GM12865 (cell line): Measurements from ENCODE around the gene MAGI3.
A peak's percentile ranks its signal among the peaks of the same experiment; 100 is the strongest.
"Not testable (repeated sequence)": the region's sequence is repeated elsewhere in the genome, so short reads cannot be mapped to it uniquely, and the experiment has no call there.

Experiments
- DNase-seq: peaks from one replicate; pipeline ENCODE4 v3.0.0; 2010; ENCODE audit warnings: low read depth
- H3K4me3 ChIP-seq: 2 replicates; pipeline ENCODE4 v1.5.1; 2011; ENCODE audit warnings: mild to moderate bottlenecking, low read depth, low read length, control low read depth
- TF ChIP-seq, protein P1 (sequence below): IDR thresholded peaks from 2 replicates; pipeline ENCODE4 v1.5.1; 2011; ENCODE audit warnings: low read length, control low read depth, low read depth, inconsistent platforms; ENCODE audit not compliant: insufficient read depth; ENCODE audit errors: missing control alignments

Gene MAGI3

DNA sequence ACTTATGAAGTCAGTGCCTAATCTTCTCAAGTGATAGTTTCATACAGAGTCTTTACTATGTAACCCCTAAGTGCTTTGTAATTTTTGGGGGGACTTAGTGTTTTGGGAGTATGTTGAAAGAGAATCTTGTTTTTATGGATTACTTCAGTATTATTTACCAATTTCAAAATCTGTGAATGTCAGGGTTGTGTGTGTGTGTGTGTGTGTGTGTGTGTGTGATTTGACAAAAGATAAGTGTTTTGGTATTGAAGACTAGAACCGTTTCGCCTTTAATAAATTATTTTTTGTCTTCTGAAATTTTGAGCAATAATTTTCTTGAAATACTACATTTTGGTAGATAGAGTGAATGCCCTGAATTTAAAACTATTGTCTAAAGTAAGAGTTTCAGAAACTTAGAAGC lies 5.8 kb downstream of the MAGI3 start:
- no peak overlapping the region for H3K4me3 ChIP-seq
- TF ChIP-seq, protein P1, sequence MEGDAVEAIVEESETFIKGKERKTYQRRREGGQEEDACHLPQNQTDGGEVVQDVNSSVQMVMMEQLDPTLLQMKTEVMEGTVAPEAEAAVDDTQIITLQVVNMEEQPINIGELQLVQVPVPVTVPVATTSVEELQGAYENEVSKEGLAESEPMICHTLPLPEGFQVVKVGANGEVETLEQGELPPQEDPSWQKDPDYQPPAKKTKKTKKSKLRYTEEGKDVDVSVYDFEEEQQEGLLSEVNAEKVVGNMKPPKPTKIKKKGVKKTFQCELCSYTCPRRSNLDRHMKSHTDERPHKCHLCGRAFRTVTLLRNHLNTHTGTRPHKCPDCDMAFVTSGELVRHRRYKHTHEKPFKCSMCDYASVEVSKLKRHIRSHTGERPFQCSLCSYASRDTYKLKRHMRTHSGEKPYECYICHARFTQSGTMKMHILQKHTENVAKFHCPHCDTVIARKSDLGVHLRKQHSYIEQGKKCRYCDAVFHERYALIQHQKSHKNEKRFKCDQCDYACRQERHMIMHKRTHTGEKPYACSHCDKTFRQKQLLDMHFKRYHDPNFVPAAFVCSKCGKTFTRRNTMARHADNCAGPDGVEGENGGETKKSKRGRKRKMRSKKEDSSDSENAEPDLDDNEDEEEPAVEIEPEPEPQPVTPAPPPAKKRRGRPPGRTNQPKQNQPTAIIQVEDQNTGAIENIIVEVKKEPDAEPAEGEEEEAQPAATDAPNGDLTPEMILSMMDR = no peak
- no peak for DNase-seq

DNA sequence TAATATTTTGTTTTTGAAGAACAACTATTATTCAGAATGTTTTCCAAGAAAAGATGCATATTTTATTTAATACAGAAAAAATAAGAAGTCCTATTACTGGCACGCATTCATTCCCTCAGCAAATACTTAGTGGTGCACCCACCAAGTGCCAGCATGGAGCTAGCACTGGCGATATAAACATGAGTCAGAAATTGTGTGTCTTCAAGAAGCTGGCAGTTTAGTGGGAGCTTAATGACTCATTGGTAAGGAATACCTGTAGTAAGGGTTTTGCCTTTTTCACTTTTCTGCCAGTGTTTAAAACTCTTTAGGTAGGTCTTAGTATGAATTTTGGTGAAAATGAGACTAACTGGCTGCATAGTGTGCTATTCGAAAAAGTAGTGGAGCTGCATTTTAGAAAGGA lies 6.3 kb downstream of the MAGI3 start:
- DNase-seq = no peak
- TF ChIP-seq, protein P1 = no peak
- H3K4me3 ChIP-seq = no peak overlapping the region

DNA sequence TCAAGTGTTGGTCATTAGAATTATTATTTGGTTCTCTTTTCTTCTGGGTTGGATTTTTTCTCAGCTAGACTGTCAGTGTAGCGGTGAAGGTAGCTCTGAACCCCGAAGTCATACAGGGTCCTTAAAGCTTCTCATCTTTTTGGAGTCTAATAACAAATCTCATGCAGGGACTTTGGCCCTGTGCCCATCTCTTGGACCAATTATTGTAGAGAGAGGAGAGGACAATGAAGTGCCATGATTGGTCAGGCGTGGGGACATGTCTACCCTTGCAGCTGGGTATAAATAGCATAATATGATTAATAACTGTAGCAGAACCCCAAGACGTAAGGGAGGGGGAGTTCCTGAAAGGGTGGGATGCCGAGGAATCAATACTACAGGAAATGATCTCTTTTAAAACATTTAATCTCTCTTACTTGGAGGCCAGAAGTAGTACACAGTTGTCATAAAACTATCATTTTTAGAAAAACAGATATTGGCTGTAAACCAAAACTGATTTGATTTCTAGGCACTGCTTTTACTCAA lies 8.8 kb downstream of the MAGI3 start:
- DNase-seq = peak; percentile 40
- TF ChIP-seq, protein P1 = no peak
- H3K4me3 ChIP-seq = no peak overlapping the region

DNA sequence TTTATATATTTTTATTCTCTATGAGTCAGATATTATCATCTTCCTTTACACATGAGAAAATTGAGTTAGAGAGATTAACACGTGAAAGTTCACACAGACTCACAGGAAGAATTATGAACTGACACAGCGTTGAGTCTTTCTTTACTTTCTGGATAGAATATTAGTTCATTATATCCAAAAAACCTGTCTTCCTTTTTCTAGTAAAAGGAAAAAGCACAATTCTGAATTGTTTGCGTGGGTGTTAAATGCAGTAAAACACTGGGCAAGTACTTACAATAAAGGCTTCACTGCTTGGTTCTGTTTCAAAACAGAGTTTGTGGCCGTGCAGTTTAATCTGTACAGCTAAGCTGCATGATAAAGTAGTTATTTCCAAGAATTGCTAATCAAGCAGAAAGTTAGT lies 10.8 kb downstream of the MAGI3 start:
- H3K4me3 ChIP-seq = no peak overlapping the region

GRCh38 chr1:113401728-113402127 lies 11.4 kb downstream of the MAGI3 start:
- TF ChIP-seq, protein P1 = no peak
- no peak for DNase-seq
- H3K4me3 ChIP-seq = no peak overlapping the region

More for the DNA sequence above, 10.8 kb downstream of the MAGI3 start:
- DNase-seq = no peak
- TF ChIP-seq, protein P1 = no peak

DNA sequence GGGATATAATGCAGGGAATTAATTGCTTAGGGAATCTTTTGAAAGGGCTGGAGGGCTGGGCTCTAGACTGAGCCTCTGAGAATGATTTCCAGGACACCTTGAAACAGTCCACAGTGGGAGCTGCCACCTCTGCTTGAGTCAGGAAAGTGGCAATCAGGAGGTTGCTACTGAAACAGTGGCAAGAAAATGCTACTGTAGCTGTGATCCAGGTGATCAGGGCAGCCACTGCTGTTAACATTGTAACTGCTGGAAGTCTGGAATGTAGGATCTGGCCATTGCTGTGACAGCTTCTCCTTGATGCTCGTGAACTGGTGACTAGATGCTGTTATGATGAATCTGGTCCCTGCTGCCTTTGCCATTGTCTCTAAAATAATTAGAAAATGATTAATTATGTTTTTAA lies 12.8 kb downstream of the MAGI3 start:
- TF ChIP-seq, protein P1 = no peak
- no peak overlapping the region for H3K4me3 ChIP-seq
- DNase-seq = no peak

DNA sequence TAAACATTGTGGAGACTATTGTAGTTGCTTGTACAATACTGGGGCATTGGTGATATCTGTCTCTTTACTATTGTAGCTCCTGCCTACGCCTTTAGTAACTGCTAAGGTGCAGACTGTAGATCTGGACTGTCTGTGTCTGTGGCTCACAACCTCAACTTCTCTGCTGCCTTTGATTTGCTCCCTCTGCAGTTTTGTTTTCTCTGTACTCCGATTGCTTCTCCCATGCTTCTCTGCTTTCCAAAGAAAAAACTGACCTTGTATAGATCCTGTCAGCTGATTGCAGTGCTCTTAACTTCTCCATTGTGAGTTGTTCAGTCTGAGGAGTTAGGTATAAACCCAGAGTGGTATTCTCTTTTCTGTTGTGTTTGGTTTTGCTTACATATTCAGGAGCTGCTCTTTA lies 15.3 kb downstream of the MAGI3 start:
- TF ChIP-seq, protein P1 = no peak
- no peak overlapping the region for H3K4me3 ChIP-seq
- DNase-seq = no peak

DNA sequence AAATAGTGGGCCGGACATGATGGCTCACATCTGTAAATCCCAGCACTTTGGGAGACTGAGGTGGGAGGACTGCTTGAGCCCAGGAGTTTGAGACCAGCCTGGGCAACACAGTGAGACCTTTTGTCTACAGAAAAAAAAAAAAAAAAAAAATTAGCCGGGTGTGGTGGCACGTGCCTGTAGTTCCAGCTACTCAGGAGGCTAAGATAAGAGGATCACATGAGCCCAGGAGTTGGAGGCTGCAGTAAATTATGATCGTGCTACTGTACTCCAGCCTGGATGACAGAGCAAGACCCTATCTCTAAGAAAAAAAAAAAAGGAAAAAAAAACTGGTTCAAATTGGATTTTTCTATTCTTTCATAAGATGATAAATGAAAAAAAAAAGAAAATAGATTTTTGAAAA lies 15.8 kb downstream of the MAGI3 start:
- not testable (repeated sequence) for H3K4me3 ChIP-seq, DNase-seq
